ENCODE measurements around the gene ANKRD33. TPM values are rescaled to one million over a fixed set of nuclear protein-coding genes. Genes with fewer than 3 reads are reported as not detected.

Gene ANKRD33
- total and polyA plus RNA-seq, 2 of the 13 experiments (the other 11 are each of a cell fraction or from before 2014, with no cell fraction given), result 0.04 TPM; not detected in 1

- H3K9me3 ChIP-seq (ENCODE audit: low read length), result no peaks in the 10 kb centered on the region
- no peak overlapping the region for H3K4me3 ChIP-seq (replicated peaks in 1 of 3; ENCODE audit: insufficient read depth in 1 of 3, low read depth in 2 of 3, low read length in 3 of 3)
- in situ Hi-C loops (cut with HindIII; ENCODE audit: extremely low pct_ligation_motif_present, low pct_unique_long_range_greater_than_20kb), result no loop called here
- DNase-seq (ENCODE audit: low spot score), result no peak
- H3K4me1 ChIP-seq (ENCODE audit: insufficient read depth, low read length), result 0 out of 2 replicates have a peak, but pooled peaks cover 9% of the 10 kb centered on the region
- H4K20me1 ChIP-seq (ENCODE audit: insufficient read depth, low read length), result no peaks in the 10 kb centered on the region
- 20% methylated on average over 8 of the region's 8 CpGs for WGBS (ENCODE audit: low lambda C conversion rate)
- CTCF ChIA-PET (ENCODE audit: low intra/inter-chr PET ratio, low total read pairs), result no interaction called here
- H3K27me3 ChIP-seq (ENCODE audit: control insufficient read depth in 1 of 2, insufficient read depth in 2 of 2, low read length in 2 of 2), result peaks cover 4 to 48% of the 10 kb centered on the region in 2 experiments; a peak in 4 of 5 replicates
- no TSS peak for BruUV-seq (replicated peaks)
- H2AFZ ChIP-seq (ENCODE audit: low read length), result no peak overlapping the region
- no peak overlapping the region for H3K9ac ChIP-seq (ENCODE audit: insufficient read depth, low read depth, low read length)
- no peak overlapping the region for H3K4me2 ChIP-seq (ENCODE audit: low read depth, low read length)
- no peak overlapping the region for H3K27ac ChIP-seq (ENCODE audit: extremely low read length, insufficient read depth, low read length)
- intact Hi-C loops (cut with micrococcal nuclease; ENCODE audit: unreplicated experiment), result no loop called here
- H3K36me3 ChIP-seq (replicated peaks in 1 of 2; ENCODE audit: control insufficient read depth in 1 of 2, insufficient read depth in 2 of 2, low read length in 2 of 2), result no peaks in the 10 kb centered on the region
- TF ChIP-seq ZHX2 (IDR thresholded peaks at IDR 0.05; ENCODE audit: low read depth), result no peak
- no peak for TF ChIP-seq ZHX2 (CRISPR knock-in tag; IDR thresholded peaks at IDR 0.05; ENCODE audit: borderline replicate concordance)
- TF ChIP-seq FOXC1 (CRISPR knock-in tag; IDR thresholded peaks at IDR 0.05; ENCODE audit: borderline replicate concordance), result no peak
- peak; percentile 79 for TF ChIP-seq PATZ1 (CRISPR knock-in tag; IDR thresholded peaks at IDR 0.05)
- TF ChIP-seq ZNF770 (CRISPR knock-in tag; IDR thresholded peaks at IDR 0.05), result peak; percentile 41; the same call in 1 of the 2 replicates
- TF ChIP-seq ZSCAN25 (CRISPR knock-in tag; IDR thresholded peaks at IDR 0.05), result 0 out of 2 replicates have a peak, but pooled peaks have one; percentile 17
- ATAC-seq, result peak; percentile 46; the same call in 2 of the 3 replicates
- no peaks in the 10 kb centered on the region for H3K79me2 ChIP-seq (ENCODE audit: insufficient read depth, low read length)
- POLR2A ChIA-PET, result no interaction called here
- no peak for FAIRE-seq
Observed at GRCh38 chr12:51911788-51912711, 24.1 kb downstream of the ANKRD33 start.
